GM13977 (cell line): ENCODE data around the gene PPFIA1.

Source experiments
- DNase-seq: peaks from one replicate; pipeline ENCODE4 v3.0.0; 2012; ENCODE audit warnings: low spot score
- in situ Hi-C: fragments of 300-500 bp; cut with MboI; formaldehyde crosslinking; loops from one replicate; pipeline ENCODE4 v1.12.0; 2022; ENCODE audit warnings: low sequenced_read_pairs, low pct_unique_long_range_greater_than_20kb, mixed read lengths, inconsistent platforms; ENCODE audit not compliant: unreplicated experiment
- TF ChIP-seq, protein P1 (sequence below): IDR thresholded peaks from 2 replicates; pipeline ENCODE4 v1.5.1; 2012; ENCODE audit warnings: mild to moderate bottlenecking, control low read depth; ENCODE audit not compliant: insufficient read depth; ENCODE audit errors: extremely low read depth, missing control alignments

The PPFIA1 gene

GRCh38 chr11:70410276-70411205 is 140.1 kb downstream of the PPFIA1 start:
- DNase-seq, result no peak
- TF ChIP-seq, protein P1, sequence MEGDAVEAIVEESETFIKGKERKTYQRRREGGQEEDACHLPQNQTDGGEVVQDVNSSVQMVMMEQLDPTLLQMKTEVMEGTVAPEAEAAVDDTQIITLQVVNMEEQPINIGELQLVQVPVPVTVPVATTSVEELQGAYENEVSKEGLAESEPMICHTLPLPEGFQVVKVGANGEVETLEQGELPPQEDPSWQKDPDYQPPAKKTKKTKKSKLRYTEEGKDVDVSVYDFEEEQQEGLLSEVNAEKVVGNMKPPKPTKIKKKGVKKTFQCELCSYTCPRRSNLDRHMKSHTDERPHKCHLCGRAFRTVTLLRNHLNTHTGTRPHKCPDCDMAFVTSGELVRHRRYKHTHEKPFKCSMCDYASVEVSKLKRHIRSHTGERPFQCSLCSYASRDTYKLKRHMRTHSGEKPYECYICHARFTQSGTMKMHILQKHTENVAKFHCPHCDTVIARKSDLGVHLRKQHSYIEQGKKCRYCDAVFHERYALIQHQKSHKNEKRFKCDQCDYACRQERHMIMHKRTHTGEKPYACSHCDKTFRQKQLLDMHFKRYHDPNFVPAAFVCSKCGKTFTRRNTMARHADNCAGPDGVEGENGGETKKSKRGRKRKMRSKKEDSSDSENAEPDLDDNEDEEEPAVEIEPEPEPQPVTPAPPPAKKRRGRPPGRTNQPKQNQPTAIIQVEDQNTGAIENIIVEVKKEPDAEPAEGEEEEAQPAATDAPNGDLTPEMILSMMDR, result no peak
- in situ Hi-C loops, result no loop called here

DNA sequence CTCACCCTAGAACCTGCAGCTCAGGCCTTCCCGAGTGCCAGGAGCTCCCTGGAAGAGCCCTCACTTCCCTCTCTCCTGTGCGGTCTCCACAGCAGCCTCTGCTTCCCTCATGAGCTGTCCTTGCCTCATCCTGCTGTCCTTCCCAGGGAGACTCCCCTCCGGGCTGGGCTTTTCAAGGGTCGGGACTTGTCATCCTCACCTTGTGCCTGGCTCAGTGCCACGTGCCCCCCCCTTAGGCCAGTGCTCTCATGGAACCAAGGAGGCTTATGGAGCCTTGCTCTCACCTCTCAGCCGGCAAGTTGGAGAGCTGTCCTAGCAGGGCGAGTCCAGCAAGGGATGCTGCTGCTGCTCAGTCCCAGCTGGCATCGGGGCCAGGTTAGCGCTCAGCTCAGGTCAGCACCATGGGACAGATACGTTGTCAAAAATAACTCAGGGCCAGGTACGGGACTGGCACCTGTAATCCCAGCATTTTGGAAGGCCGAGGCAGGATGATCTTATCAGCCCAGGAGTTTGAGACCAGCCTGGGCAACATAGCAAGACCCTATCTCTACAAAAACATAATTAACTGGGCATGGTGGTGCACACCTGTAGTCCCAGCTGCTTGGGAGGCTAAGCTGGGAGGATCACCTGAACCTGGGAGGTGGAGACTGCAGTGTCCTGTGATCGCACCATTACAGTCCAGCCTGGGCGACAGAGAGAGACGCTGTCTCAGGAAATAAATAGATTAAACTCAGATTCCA is 141.4 kb downstream of the PPFIA1 start:
- DNase-seq, result no peak
- in situ Hi-C loops, result no loop called here
- TF ChIP-seq, protein P1, result no peak

DNA sequence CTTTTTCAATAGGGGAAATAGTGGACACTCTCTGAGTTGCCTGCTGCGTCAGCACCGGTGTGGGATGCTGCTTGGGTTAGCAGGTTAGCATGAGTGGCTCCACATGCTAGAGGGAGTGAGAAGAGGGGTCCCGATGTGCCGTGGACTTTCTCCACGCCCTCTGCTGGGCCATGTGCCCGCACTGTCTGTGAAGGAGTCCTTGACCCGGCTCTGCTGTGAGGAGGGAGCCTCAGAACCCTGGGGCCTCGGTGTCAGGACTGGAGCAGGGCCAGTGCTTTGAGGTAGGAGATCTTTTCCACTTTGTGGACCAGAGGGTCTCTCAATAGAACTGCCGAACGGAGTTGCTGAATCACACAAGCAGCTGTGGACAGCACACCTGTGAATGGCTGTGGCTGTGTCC is 142.7 kb downstream of the PPFIA1 start:
- TF ChIP-seq, protein P1, result no peak
- DNase-seq, result no peak
- in situ Hi-C loops, result no loop called here

- TF ChIP-seq, protein P1, result no peak
- no peak for DNase-seq
- in situ Hi-C loops, result no loop called here
These were observed 144.0 kb downstream of the PPFIA1 start for GRCh38 chr11:70414341-70415100.

- TF ChIP-seq, protein P1, result no peak
- in situ Hi-C loops, result no loop called here
- no peak for DNase-seq
These were observed 144.7 kb downstream of the PPFIA1 start for GRCh38 chr11:70415191-70415590.
